Measurements from ENCODE around the gene PRICKLE4.

DNA sequence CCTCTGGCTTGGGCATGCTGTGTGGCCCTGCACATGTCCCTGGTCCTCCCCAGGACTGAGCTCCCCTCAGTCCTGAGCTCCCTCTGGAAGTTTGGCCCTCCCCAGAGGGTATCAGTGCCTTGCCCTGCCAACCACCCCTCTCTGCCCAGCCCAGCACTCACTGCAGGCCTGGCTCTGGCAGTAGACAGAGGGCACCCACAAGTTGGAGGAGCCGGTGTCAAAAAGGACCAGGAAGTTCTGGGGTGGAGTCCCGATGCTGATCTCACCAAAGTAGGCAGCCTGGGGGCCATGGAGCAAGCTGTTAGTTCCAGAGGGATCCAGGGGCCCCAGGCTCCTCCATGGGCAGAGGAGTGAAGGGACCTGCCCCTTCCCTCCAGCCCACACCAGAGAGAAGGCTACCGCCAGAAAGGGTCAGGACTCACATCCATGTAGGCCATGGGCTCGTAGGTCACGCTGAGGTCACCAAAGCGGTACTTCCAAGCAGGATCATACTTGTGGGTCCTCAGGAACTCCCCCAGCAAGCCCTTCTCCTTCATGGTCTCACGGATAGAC, 36.3 kb upstream of the PRICKLE4 start:
- TF ChIP-seq CTCF (IDR thresholded peaks at IDR 0.05) (no peak), POLR2A (IDR thresholded peaks at IDR 0.05) (no peak)

Measured in esophagus squamous epithelium (tissue), 4 donors.